ENCODE results near the gene HOMER2. TPM values are rescaled to one million over a fixed set of nuclear protein-coding genes. Genes with fewer than 3 reads are reported as not detected.

Gene HOMER2
- total and polyA plus RNA-seq, 9 of the 15 experiments (the other 6 are each of a cell fraction or from before 2014, with no cell fraction given), result 0.13 to 0.47 (median 0.29) TPM; not detected in 1

- TF ChIP-seq RBM17 (IDR thresholded peaks at IDR 0.05; ENCODE audit: borderline replicate concordance, low read depth, low read length), result no peak
- no peak for TF ChIP-seq PCBP1 (IDR thresholded peaks at IDR 0.05; ENCODE audit: low read depth, low read length, poor library complexity, severe bottlenecking)
- TF ChIP-seq TSC22D4 (tag; IDR thresholded peaks at IDR 0.05), result no peak
- TF ChIP-seq GABPB2 (CRISPR knock-in tag; conservative IDR thresholded peaks at IDR 0.05), result no peak
- TF ChIP-seq THAP7 (CRISPR knock-in tag; IDR thresholded peaks at IDR 0.05), result no peak
- TF ChIP-seq, protein P1, sequence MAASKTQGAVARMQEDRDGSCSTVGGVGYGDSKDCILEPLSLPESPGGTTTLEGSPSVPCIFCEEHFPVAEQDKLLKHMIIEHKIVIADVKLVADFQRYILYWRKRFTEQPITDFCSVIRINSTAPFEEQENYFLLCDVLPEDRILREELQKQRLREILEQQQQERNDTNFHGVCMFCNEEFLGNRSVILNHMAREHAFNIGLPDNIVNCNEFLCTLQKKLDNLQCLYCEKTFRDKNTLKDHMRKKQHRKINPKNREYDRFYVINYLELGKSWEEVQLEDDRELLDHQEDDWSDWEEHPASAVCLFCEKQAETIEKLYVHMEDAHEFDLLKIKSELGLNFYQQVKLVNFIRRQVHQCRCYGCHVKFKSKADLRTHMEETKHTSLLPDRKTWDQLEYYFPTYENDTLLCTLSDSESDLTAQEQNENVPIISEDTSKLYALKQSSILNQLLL (CRISPR knock-in tag; IDR thresholded peaks at IDR 0.05; ENCODE audit: borderline replicate concordance), result no peak
- no peak for TF ChIP-seq MCM2 (IDR thresholded peaks at IDR 0.05; ENCODE audit: low read depth)
- no peak for TF ChIP-seq HDGF (IDR thresholded peaks at IDR 0.05)
- TF ChIP-seq TCFL5 (CRISPR knock-in tag; conservative IDR thresholded peaks at IDR 0.05), result no peak
- TF ChIP-seq HINFP (tag; conservative IDR thresholded peaks at IDR 0.05; ENCODE audit: low read depth), result no peak
- TF ChIP-seq, protein P2, sequence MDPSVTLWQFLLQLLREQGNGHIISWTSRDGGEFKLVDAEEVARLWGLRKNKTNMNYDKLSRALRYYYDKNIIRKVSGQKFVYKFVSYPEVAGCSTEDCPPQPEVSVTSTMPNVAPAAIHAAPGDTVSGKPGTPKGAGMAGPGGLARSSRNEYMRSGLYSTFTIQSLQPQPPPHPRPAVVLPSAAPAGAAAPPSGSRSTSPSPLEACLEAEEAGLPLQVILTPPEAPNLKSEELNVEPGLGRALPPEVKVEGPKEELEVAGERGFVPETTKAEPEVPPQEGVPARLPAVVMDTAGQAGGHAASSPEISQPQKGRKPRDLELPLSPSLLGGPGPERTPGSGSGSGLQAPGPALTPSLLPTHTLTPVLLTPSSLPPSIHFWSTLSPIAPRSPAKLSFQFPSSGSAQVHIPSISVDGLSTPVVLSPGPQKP (CRISPR knock-in tag; IDR thresholded peaks at IDR 0.05), result no peak
- TF ChIP-seq FIP1L1 (IDR thresholded peaks at IDR 0.05; ENCODE audit: low read depth, low read length, poor library complexity, severe bottlenecking), result no peak
- TF ChIP-seq RNF2 (IDR thresholded peaks at IDR 0.05), result no peak; the same call in 1 of the 2 replicates
- peak in 1 of 2 experiments; percentile 71; a peak in 2 of 4 replicates for TF ChIP-seq HDAC1 (IDR thresholded peaks at IDR 0.05)
- TF ChIP-seq XRCC3 (IDR thresholded peaks at IDR 0.05), result no peak
- TF ChIP-seq, protein P3, sequence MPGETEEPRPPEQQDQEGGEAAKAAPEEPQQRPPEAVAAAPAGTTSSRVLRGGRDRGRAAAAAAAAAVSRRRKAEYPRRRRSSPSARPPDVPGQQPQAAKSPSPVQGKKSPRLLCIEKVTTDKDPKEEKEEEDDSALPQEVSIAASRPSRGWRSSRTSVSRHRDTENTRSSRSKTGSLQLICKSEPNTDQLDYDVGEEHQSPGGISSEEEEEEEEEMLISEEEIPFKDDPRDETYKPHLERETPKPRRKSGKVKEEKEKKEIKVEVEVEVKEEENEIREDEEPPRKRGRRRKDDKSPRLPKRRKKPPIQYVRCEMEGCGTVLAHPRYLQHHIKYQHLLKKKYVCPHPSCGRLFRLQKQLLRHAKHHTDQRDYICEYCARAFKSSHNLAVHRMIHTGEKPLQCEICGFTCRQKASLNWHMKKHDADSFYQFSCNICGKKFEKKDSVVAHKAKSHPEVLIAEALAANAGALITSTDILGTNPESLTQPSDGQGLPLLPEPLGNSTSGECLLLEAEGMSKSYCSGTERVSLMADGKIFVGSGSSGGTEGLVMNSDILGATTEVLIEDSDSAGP (CRISPR knock-in tag; IDR thresholded peaks at IDR 0.05), result no peak
- TF ChIP-seq ZNF263 (CRISPR knock-in tag; IDR thresholded peaks at IDR 0.05; ENCODE audit: borderline replicate concordance), result no peak; the same call in 1 of the 2 replicates
- TF ChIP-seq ZFP30 (CRISPR knock-in tag; IDR thresholded peaks at IDR 0.05; ENCODE audit: borderline replicate concordance), result no peak
- TF ChIP-seq TARDBP (IDR thresholded peaks at IDR 0.05), result no peak
- no peak for TF ChIP-seq MXD1 (CRISPR knock-in tag; IDR thresholded peaks at IDR 0.05; ENCODE audit: borderline replicate concordance, poor library complexity, severe bottlenecking)
- TF ChIP-seq WHSC1 (IDR thresholded peaks at IDR 0.05; ENCODE audit: low read length), result no peak
- no peak for TF ChIP-seq SMARCE1 (IDR thresholded peaks at IDR 0.05)
Observed at GRCh38 chr15:82985688-82986441, 33.3 kb upstream of the HOMER2 start, which contains the start of gene RAMAC (continued).

Data from K562 (cell line).